Neural cell (in vitro differentiated cells): ENCODE results near the gene L3MBTL2.

Experiments used
- CTCF ChIP-seq: fragments of 450-650 bp; IDR thresholded peaks from 2 replicates; pipeline ENCODE4 v1.5.1; 2014; ENCODE audit warnings: antibody characterized with exemption, mild to moderate bottlenecking, moderate library complexity; ENCODE audit not compliant: poor library complexity, severe bottlenecking
- EZH2 ChIP-seq: fragments of 200-600, 300-800 bp; shearing (Covaris generic), sonication (generic); IDR thresholded peaks from 2 replicates; pipeline ENCODE4 v1.6.1; 2014; ENCODE audit warnings: antibody characterized with exemption, low read length, borderline replicate concordance, mild to moderate bottlenecking; ENCODE audit not compliant: insufficient read depth, poor library complexity, severe bottlenecking
- MXI1 ChIP-seq: fragments of 450-650 bp; conservative IDR thresholded peaks from 2 replicates; pipeline ENCODE4 v1.6.1; 2014; ENCODE audit warnings: antibody characterized with exemption, mild to moderate bottlenecking; ENCODE audit not compliant: poor library complexity, severe bottlenecking
- REST ChIP-seq: IDR thresholded peaks from 2 replicates; pipeline ENCODE4 v1.6.1; 2012; ENCODE audit warnings: borderline replicate concordance
- SMC3 ChIP-seq: fragments of 450-650 bp; conservative IDR thresholded peaks from 2 replicates; pipeline ENCODE4 v1.6.1; 2014; ENCODE audit warnings: antibody characterized with exemption, mild to moderate bottlenecking, moderate library complexity; ENCODE audit not compliant: poor library complexity

- TF ChIP-seq CTCF: no peak
- TF ChIP-seq REST: no peak
- TF ChIP-seq EZH2: no peak
- no peak for TF ChIP-seq MXI1
- TF ChIP-seq SMC3: no peak
These were observed 25.3 kb downstream of the L3MBTL2 start for GRCh38 chr22:41230401-41230785.
